Esophagus (tissue), 2 donors: ENCODE data around the gene DUSP1. TPM values are rescaled to one million over a fixed set of nuclear protein-coding genes. Genes with fewer than 3 reads are reported as not detected.
A peak's percentile ranks its signal among the peaks of the same experiment; 100 is the strongest.
"Not testable (repeated sequence)": the region's sequence is repeated elsewhere in the genome, so short reads cannot be mapped to it uniquely, and the experiment has no call there.

Experiments
- H3K27ac ChIP-seq, 2 donors: one replicate each; pipeline ENCODE4 v1.5.1; 2013; ENCODE audit warnings: low read depth in 2 of 2, mild to moderate bottlenecking in 2 of 2, inconsistent platforms in 1 of 2, low read length in 1 of 2, moderate library complexity in 1 of 2
- H3K27me3 ChIP-seq, 2 donors: one replicate each; pipeline ENCODE4 v1.6.1; 2013; ENCODE audit warnings: low read length in 2 of 2, control low read depth in 1 of 2, mild to moderate bottlenecking in 1 of 2; ENCODE audit not compliant: insufficient read depth in 2 of 2, control insufficient read depth in 1 of 2
- H3K36me3 ChIP-seq, 2 donors: one replicate each; pipeline ENCODE4 v1.6.1; 2013; ENCODE audit warnings: low read length in 1 of 2; ENCODE audit not compliant: control insufficient read depth in 2 of 2, insufficient read depth in 2 of 2
- H3K4me1 ChIP-seq, 2 donors: one replicate each; pipeline ENCODE4 v1.6.1; 2013; ENCODE audit warnings: low read length in 1 of 2; ENCODE audit not compliant: control insufficient read depth in 2 of 2, insufficient read depth in 2 of 2
- H3K4me3 ChIP-seq, 2 donors: one replicate each; pipeline ENCODE4 v1.5.1; 2013; ENCODE audit warnings: low read length in 2 of 2, mild to moderate bottlenecking in 2 of 2, low read depth in 1 of 2, moderate library complexity in 1 of 2
- H3K9me3 ChIP-seq, 2 donors: one replicate each; pipeline ENCODE4 v1.6.1; 2013; ENCODE audit warnings: mild to moderate bottlenecking in 2 of 2, low read depth in 1 of 2, low read length in 1 of 2, moderate library complexity in 1 of 2; ENCODE audit not compliant: control insufficient read depth in 2 of 2, insufficient read depth in 1 of 2
- WGBS, 2 donors: extraction: QIAGEN DNeasy Blood & Tissue Kit; methylation state at CpG; one replicate each; pipeline ENCODE4 v1.1.7; 2013; 5-methylcytosine and 5-hydroxymethylcytosine counted together
- polyA plus RNA-seq, 2 donors: library from polyadenylated mRNA; stranded (reverse); fragments of 200-250 nt; gene quantifications; one replicate each; pipeline ENCODE4 v1.2.3, GENCODE V29; 2013
- donor health status: healthy with polysubstance abuse.
- donor health status: Bipolar disorder and iron deficiency.

The DUSP1 gene
- 100 to 1,000 TPM in 1 of 2 donors, 10 to 100 TPM in 1; 90.4 to 129 TPM for polyA plus RNA-seq

- Histone ChIP-seq H3K27ac (peak within 1 kb of the TSS; percentile 99), H3K4me3 (peak within 1 kb of the TSS; percentile 79 to 94), H3K36me3 (peaks cover 6 to 17% of the 10 kb centered on the region in 2 donors), H3K27me3 (no peaks in the 10 kb centered on the region), H3K9me3 (no peaks in the 10 kb centered on the region), H3K4me1 (peaks cover 2 to 9% of the 10 kb centered on the region in 2 donors)
- WGBS, 2 donors = 0% methylated on average over 77 to 89 of the region's 89 CpGs
Measured at GRCh38 chr5:172770675-172771438, at the start of gene DUSP1. Gene DUSP1, minus strand, starts transcription at chr5:172771195. Its CDS starts 243 bp downstream, at chr5:172770952.

- 30 to 33% methylated on average over 16 of the region's 16 CpGs for WGBS, 2 donors
- no peaks in the 10 kb centered on the region for H3K27me3 ChIP-seq
- no peaks in the 10 kb centered on the region for H3K36me3 ChIP-seq
- no peaks in the 10 kb centered on the region for H3K9me3 ChIP-seq
- H3K27ac ChIP-seq = peak overlapping the region; percentile 79 to 92
- no peak overlapping the region for H3K4me3 ChIP-seq
- H3K4me1 ChIP-seq = peaks cover 0 to 9% of the 10 kb centered on the region in 2 donors
Measured at GRCh38 chr5:172820046-172820767, 49.2 kb upstream of the DUSP1 start.

DNA sequence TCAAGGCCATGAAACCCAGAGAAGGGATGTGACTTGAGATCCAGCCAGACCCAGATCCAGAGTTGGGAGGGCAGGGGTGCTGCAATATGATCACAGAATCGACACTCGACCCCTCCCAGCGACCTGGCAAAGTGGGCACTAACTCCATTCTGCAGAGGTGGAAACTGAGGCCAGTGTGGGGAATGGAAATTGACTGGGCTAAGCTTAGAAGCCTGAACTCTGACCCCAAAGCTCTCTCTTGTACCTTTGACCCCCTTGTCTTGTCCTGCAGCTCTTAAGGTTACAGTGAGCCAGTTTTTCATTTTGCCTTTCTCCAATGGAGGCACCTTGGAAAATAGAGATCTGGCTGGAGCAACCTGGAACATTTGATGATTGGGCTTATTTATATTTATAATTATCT is 48.6 kb upstream of the DUSP1 start:
- H3K36me3 ChIP-seq = no peaks in the 10 kb centered on the region
- no peaks in the 10 kb centered on the region for H3K27me3 ChIP-seq
- WGBS, 2 donors = 76 to 84% methylated on average over 3 of the region's 3 CpGs
- H3K27ac ChIP-seq = peak overlapping the region; percentile 79 to 81
- H3K9me3 ChIP-seq = no peaks in the 10 kb centered on the region
- H3K4me3 ChIP-seq = no peak overlapping the region
- H3K4me1 ChIP-seq = peaks cover 0 to 9% of the 10 kb centered on the region in 2 donors

DNA sequence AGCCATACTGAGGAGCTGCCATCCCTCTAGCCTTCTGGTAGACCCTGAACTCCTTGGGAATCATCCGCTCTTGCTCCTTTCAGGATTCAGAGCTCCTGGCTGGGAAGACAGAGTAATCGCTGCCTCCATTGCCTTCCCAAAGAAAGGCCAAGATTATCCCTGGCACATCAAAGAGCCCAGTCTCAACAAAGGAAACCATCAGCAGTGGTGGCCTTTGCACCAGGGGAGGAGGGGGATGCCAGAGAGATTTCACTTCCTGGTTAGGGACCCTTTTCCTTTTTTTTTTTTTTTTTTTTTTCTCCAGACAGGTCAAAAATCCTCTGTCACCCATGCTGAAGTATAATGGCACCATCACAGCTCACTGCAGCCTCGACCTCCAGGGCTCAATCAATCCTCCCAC is 47.1 kb upstream of the DUSP1 start:
- peaks cover 0 to 9% of the 10 kb centered on the region in 2 donors for H3K4me1 ChIP-seq
- H3K9me3 ChIP-seq = no peaks in the 10 kb centered on the region
- H3K27me3 ChIP-seq = no peaks in the 10 kb centered on the region
- H3K36me3 ChIP-seq = no peaks in the 10 kb centered on the region
- 95 to 98% methylated on average over 3 of the region's 3 CpGs for WGBS, 2 donors
- no peak overlapping the region for H3K4me3 ChIP-seq
- no peak overlapping the region for H3K27ac ChIP-seq

GRCh38 chr5:172817664-172818063 is 46.7 kb upstream of the DUSP1 start:
- Histone ChIP-seq H3K4me1 (peaks cover 0 to 9% of the 10 kb centered on the region in 2 donors), H3K4me3 (no peak overlapping the region), H3K36me3 (no peaks in the 10 kb centered on the region), H3K27me3 (no peaks in the 10 kb centered on the region), H3K9me3 (no peaks in the 10 kb centered on the region), H3K27ac (no peak overlapping the region)
- 85 to 87% methylated on average over 7 of the region's 7 CpGs for WGBS, 2 donors

DNA sequence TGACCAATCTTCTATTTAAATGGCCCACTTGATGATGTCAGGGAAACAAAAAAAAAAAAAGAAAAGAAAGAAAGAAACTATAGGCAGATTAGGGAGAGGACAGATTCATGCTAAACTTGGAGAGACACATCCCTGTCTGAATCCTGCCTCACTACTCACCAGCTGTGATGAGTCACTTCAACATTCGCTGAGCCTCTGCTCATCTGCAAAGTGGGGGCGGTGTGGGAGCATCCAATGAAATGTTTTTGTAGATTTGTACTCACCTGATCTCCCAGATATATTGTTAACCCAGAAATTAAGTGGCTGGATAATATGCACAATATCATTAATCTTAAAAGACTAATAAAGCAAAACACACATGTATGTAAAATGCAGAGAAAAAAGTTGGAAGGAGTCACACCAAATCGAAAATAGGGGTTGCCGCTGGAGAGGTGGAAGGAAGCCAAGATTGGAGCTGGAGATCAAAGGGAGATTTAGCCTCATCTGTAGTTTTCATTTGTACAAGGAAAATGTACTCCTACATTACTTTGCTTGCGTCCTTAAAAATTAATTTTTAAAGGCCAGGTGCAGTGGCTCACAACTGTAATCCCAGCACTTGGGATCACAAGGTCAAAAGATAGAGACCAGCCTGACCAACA is 46.0 kb upstream of the DUSP1 start:
- no peaks in the 10 kb centered on the region for H3K36me3 ChIP-seq
- H3K27ac ChIP-seq = no peak overlapping the region
- H3K9me3 ChIP-seq = no peaks in the 10 kb centered on the region
- H3K4me3 ChIP-seq = no peak overlapping the region
- WGBS, 2 donors = 29 to 44% methylated on average over 5 of the region's 5 CpGs
- no peaks in the 10 kb centered on the region for H3K27me3 ChIP-seq
- peaks cover 0 to 9% of the 10 kb centered on the region in 2 donors for H3K4me1 ChIP-seq

DNA sequence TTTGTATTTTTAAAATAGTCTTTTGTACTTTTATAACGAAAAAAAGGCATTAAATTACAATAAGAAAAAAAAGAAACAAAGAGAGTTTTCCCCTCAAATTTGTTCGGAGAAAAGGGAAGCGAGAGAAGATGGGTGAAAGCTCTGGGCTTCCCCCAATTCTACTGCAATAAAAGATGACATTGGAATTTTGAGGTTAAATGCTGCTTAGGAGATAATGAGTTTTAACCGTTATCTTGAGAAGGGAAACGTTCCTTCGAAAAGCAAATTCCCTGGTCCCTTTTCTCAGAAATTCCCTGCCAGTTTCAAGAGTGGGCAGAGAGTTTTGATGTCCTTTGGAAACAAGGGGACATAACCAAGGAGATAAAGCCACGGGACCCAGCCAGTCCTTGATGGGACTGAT is 44.6 kb upstream of the DUSP1 start:
- Histone ChIP-seq H3K4me1 (peaks cover 0 to 4% of the 10 kb centered on the region in 2 donors), H3K36me3 (no peaks in the 10 kb centered on the region), H3K9me3 (no peaks in the 10 kb centered on the region), H3K27ac (no peak overlapping the region), H3K4me3 (no peak overlapping the region), H3K27me3 (no peaks in the 10 kb centered on the region)
- 83 to 86% methylated on average over 7 of the region's 7 CpGs for WGBS, 2 donors

GRCh38 chr5:172810996-172811395 is 40.0 kb upstream of the DUSP1 start:
- not testable (repeated sequence) for H3K27ac ChIP-seq, H3K4me3 ChIP-seq, H3K4me1 ChIP-seq, H3K27me3 ChIP-seq, H3K9me3 ChIP-seq, H3K36me3 ChIP-seq
- 93% methylated on average over 4 of the region's 4 CpGs for WGBS, 2 donors

GRCh38 chr5:172809774-172810173 is 38.8 kb upstream of the DUSP1 start:
- no peaks in the 10 kb centered on the region for H3K27me3 ChIP-seq
- no peak overlapping the region for H3K4me3 ChIP-seq
- peaks cover 0 to 2% of the 10 kb centered on the region in 2 donors for H3K9me3 ChIP-seq
- H3K4me1 ChIP-seq = peaks cover 0 to 3% of the 10 kb centered on the region in 2 donors
- H3K36me3 ChIP-seq = no peaks in the 10 kb centered on the region
- WGBS, 2 donors = 98% methylated on average over 2 of the region's 2 CpGs
- H3K27ac ChIP-seq = no peak overlapping the region
